ENCODE measurements around the gene ANAPC7.
"Not testable (repeated sequence)": the region's sequence is repeated elsewhere in the genome, so short reads cannot be mapped to it uniquely, and the experiment has no call there.

ANAPC7 gene

GRCh38 chr12:110373962-110374611 is 29.4 kb downstream of the ANAPC7 start:
- DNase-seq (ENCODE audit: low spot score), result no peak

- DNase-seq (ENCODE audit: low spot score), result no peak
Measured at GRCh38 chr12:110373425-110373824, 30.1 kb downstream of the ANAPC7 start.

- no peak for DNase-seq (ENCODE audit: low spot score)
Measured at GRCh38 chr12:110373025-110373424, 30.5 kb downstream of the ANAPC7 start.

GRCh38 chr12:110372056-110372425 is 31.5 kb downstream of the ANAPC7 start:
- DNase-seq (ENCODE audit: low spot score), result no peak

GRCh38 chr12:110371408-110372055 is 32.0 kb downstream of the ANAPC7 start:
- no peak for DNase-seq (ENCODE audit: low spot score)

- DNase-seq (ENCODE audit: low spot score), result no peak
Measured at GRCh38 chr12:110370732-110371231, 32.7 kb downstream of the ANAPC7 start.

GRCh38 chr12:110369992-110370391 is 33.5 kb downstream of the ANAPC7 start:
- no peak for DNase-seq (ENCODE audit: low spot score)

GRCh38 chr12:110367181-110367864 is 36.2 kb downstream of the ANAPC7 start:
- DNase-seq (ENCODE audit: low spot score), result no peak

- DNase-seq (ENCODE audit: low spot score), result no peak
Measured at GRCh38 chr12:110366321-110367142, 37.0 kb downstream of the ANAPC7 start.

GRCh38 chr12:110365489-110366320 is 37.8 kb downstream of the ANAPC7 start:
- no peak for DNase-seq (ENCODE audit: low spot score)

GRCh38 chr12:110361216-110361615 is 42.3 kb downstream of the ANAPC7 start:
- no peak for DNase-seq (ENCODE audit: low spot score)

- not testable (repeated sequence) for DNase-seq (ENCODE audit: low spot score)
Measured at GRCh38 chr12:110358384-110359097, 45.0 kb downstream of the ANAPC7 start.

GRCh38 chr12:110355073-110355472 is 48.4 kb downstream of the ANAPC7 start:
- peak; percentile 17 for DNase-seq (ENCODE audit: low spot score)

- DNase-seq (ENCODE audit: low spot score), result no peak
Measured at GRCh38 chr12:110354172-110354780, 49.2 kb downstream of the ANAPC7 start.

- no peak for DNase-seq (ENCODE audit: low spot score)
Measured at GRCh38 chr12:110353211-110353965, 50.1 kb downstream of the ANAPC7 start.

- DNase-seq (ENCODE audit: low spot score), result no peak
Measured at GRCh38 chr12:110352401-110352800, 51.1 kb downstream of the ANAPC7 start.

- DNase-seq (ENCODE audit: low spot score), result no peak
Measured at GRCh38 chr12:110351119-110351518, 52.4 kb downstream of the ANAPC7 start.

- peak; percentile 30 for DNase-seq (ENCODE audit: low spot score)
Measured at GRCh38 chr12:110349514-110350151, 53.9 kb downstream of the ANAPC7 start.

- DNase-seq (ENCODE audit: low spot score), result no peak
Measured at GRCh38 chr12:110349096-110349495, 54.4 kb downstream of the ANAPC7 start.

Measured in activated CD4-positive, alpha-beta T cell treated with anti-CD3 and anti-CD28 coated beads, Interleukin-2, Interleukin-4, amounts not matched to agents 100 ng/mL and 50 ng/mL, durations not matched to agents 16 hours and 8 hours (primary cell).